Endothelial cell of hepatic sinusoid (primary cell): ENCODE results near the gene PKP2.

Experiments used
- in situ Hi-C: cut with HindIII; loops from 2 replicates; pipeline ENCODE4 v1.10.0; 2017; ENCODE audit warnings: low sequenced_read_pairs

PKP2 gene

DNA sequence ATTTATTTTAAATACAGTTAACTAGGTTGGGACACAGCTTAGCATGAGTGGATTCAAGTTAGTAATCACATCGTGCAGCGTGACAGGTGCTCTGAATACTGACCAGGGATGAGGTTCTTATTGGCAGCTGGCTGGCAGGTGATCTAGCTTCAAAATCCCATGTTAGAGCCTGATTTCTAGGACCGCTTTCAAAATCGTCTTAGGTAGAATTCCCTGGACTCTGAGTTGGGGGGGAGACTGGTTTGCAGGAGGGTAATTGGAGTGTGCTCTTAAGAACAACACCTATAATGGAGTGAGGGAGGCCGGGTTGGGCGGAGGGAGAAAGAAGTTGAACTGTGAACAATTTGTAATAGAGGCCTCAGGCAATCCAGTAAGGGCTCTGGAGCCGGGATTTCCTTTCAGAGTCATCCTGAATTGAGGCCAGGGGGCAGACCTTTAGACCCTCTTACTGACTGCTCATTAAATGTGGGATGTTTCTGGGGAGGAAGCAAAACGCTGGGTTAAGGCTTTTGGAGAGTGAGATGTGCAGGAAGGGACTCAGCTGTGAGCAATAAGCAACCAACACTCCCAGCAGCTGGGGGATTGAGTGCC lies 140.0 kb downstream of the PKP2 start:
- in situ Hi-C loops = no loop called here

DNA sequence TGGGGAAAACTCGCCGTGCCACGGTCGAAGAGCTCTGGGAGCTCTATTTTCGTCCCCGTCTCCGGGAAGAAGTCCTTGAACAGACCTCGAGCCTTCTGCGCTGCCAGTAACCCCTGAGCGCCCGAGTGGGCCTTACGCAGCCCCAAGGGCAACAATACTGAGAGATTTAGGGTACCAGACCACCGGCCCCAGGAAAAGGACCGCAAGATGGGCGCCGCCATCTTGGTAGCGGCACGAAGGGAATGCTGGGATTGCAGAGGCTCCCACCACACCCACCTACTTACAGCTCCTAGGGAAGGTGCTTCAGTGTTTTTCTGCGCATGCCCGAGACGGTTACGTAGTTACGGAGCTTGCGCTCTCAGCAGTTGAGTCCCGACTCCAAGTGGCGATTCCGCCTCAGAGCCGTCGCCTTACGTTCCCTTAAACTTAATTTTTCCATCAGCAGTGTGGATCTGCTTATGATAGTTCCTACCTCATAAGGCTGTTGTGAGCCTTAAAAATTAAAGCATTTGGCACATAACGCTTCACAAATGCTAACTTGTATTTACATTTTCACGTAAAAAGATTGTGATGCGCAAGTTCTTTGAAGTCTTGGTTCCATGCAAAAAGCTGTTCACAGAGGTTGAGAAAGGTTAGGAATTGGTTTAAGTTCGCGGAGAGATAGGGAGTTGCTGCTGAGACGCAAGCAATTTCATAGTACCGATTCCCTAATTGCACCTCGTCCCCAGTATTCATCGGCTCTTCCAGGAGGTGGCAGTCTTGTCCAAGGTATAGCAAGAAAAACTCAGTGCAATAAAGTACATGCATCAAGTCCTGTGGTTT lies 140.7 kb downstream of the PKP2 start, which contains the start of gene YARS2:
Gene YARS2 (minus strand): TSS at position 244 of the 822 bp plus-strand sequence. CDS start 23 bp downstream, at position 221.
- in situ Hi-C loops = no loop called here

DNA sequence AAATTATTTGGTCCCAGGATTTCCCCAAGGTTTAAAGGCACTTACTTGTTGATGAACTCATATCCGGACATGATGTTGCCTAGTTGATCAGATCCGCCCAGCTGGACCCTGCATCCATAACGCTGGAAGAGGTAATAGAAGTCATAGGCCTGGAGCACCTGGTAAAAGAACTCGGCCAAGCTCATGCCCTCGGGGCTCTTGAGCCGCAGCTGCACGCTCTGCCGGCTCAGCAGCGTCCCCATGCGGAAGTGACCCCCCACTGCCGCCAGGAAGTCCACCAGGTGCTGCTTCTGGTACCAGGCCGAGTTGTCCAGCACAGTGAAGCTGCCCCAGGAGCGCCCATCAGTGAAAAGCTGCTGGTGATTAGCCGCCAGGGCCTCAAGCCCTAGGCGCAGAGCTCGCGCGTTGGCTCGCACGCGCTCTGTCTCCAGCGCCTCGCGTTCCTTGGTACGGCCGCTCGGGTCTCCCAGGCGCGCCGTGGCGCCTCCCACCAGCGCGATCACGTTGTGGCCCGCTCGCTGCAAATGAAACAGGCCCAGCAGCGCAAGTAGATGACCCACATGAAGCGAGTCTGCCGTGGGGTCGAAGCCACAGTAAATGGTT lies 141.4 kb downstream of the PKP2 start:
- in situ Hi-C loops = no loop called here

DNA sequence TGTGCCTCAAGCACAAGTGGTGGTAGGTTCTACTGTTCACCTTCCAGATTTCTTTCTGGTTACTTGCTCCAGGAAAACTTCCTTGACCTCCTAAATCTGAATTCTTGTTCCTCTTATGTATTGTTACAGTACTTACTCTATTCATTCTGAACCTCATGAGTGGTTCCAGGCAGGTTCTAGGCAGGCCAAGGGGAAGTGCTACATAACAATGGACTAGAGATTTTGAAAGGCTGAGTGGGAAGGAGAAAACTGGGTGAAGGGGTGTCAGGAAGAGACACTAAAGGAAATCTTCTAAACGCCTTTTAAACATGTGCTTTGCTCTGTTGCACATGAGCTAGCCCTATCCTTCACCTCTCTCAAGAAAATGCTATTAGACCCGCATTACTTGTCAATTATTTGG lies 142.5 kb downstream of the PKP2 start:
- in situ Hi-C loops = no loop called here

DNA sequence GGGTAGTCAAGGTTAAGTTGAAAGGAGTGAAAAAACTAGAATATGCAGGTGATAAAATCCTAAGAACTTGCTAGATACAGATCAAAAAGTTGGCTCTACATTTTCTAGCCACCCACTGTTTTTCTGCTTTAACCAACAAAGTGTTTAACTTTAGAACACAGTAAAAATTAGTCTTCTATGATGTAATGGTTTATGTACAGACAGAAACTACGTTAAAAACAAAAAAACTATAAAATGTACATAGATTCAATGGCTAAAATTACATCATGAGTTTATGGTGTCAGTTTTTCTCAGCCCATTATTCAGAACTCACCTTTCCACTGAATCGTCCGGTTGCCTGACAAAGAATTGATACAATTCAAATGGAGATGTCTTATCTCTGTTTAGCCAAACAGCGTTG lies 143.0 kb downstream of the PKP2 start:
- in situ Hi-C loops = no loop called here

DNA sequence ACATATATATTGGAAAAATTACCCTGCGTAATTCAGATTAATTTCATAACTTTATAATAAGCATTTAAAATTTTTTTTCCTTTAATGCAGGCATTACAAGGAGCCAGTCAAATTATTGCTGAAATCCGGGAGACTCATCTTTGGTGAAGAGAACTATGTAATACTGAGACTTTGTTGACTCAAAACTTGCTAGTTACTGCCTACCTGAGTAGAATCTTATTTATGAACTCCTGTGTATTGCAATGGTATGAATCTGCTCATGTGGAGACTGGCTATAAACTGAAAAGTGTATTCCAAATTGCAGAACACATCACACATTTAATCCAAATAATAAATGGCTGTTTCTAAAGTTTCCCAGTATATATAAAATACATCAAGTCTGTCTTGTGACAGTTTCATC lies 153.3 kb downstream of the PKP2 start:
- in situ Hi-C loops = no loop called here

DNA sequence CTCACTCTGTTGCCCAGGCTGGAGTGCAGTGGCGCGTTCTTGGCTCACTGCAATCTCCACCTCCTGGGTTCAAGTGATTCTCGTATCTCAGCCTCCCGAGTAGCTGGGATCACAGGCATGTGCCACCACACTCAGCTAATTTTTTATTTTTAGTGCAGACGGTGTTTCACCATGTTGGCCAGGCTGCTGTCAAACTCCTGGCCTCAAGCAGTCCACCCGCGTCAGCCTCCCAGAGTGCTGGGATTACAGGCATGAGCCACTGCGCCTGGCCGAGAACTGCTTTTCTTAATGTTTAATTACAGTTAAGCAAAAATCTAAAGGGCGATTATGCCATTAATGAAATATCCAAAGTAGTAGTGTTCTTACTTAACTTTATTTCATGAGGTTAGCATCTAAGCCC lies 154.4 kb downstream of the PKP2 start:
- in situ Hi-C loops = no loop called here
